Peyer's patch (tissue), 4 donors: ENCODE results near the gene ADK.

Source experiments
- POLR2A ChIP-seq, 2 donors: fragments of 450-650 bp; IDR thresholded peaks; one replicate each; pipeline ENCODE4 v1.5.1; 2017; ENCODE audit warnings: antibody characterized with exemption in 2 of 2, mild to moderate bottlenecking in 2 of 2, moderate library complexity in 2 of 2
- TF ChIP-seq, protein P1 (sequence below), 6 experiments: fragments of 450-650 bp in 4 of 6; fragments of 200-600 bp in 2 of 6; sonication (generic) in 1 of 6; IDR thresholded peaks; one replicate each; pipeline ENCODE4 v1.5.1; 2017 to 2019; ENCODE audit warnings: antibody characterized with exemption in 6 of 6, mild to moderate bottlenecking in 3 of 6, moderate library complexity in 1 of 6

- no peak for TF ChIP-seq POLR2A (IDR thresholded peaks at IDR 0.05)
- TF ChIP-seq, protein P1, sequence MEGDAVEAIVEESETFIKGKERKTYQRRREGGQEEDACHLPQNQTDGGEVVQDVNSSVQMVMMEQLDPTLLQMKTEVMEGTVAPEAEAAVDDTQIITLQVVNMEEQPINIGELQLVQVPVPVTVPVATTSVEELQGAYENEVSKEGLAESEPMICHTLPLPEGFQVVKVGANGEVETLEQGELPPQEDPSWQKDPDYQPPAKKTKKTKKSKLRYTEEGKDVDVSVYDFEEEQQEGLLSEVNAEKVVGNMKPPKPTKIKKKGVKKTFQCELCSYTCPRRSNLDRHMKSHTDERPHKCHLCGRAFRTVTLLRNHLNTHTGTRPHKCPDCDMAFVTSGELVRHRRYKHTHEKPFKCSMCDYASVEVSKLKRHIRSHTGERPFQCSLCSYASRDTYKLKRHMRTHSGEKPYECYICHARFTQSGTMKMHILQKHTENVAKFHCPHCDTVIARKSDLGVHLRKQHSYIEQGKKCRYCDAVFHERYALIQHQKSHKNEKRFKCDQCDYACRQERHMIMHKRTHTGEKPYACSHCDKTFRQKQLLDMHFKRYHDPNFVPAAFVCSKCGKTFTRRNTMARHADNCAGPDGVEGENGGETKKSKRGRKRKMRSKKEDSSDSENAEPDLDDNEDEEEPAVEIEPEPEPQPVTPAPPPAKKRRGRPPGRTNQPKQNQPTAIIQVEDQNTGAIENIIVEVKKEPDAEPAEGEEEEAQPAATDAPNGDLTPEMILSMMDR (IDR thresholded peaks at IDR 0.05) = no peak
Observed at GRCh38 chr10:74746813-74747212, 595.8 kb downstream of the ADK start.
